Testis (tissue), 2 donors: ENCODE measurements around the gene CAMP.

ENCODE experiments used
- CTCF ChIP-seq, 3 experiments: fragments of 450-650 bp in 2 of 3; fragments of 200-600 bp in 1 of 3; sonication (generic) in 1 of 3; IDR thresholded peaks; one replicate each; pipeline ENCODE4 v1.5.1; 2016 to 2019; ENCODE audit warnings: antibody characterized with exemption in 3 of 3, mild to moderate bottlenecking in 2 of 3, moderate library complexity in 1 of 3
- POLR2A ChIP-seq: fragments of 450-650 bp; IDR thresholded peaks from one replicate; pipeline ENCODE4 v1.6.1; 2017; ENCODE audit warnings: antibody characterized with exemption, mild to moderate bottlenecking, moderate library complexity

GRCh38 chr3:48268381-48268935, 45.2 kb downstream of the CAMP start:
- TF ChIP-seq CTCF (IDR thresholded peaks at IDR 0.05) = no peak
- no peak for TF ChIP-seq POLR2A
